22Rv1 (cell line): ENCODE results near the gene SPATA6L.

Source experiments
- CTCF ChIP-seq: fragments of 450-650 bp; IDR thresholded peaks from 2 replicates; pipeline ENCODE4 v1.5.1; 2017; ENCODE audit warnings: mild to moderate bottlenecking
- ZFX ChIP-seq: fragments of 450-650 bp; IDR thresholded peaks from 2 replicates; pipeline ENCODE4 v1.6.1; 2017; ENCODE audit warnings: antibody characterized with exemption, borderline replicate concordance

GRCh38 chr9:4576448-4576847, 89.8 kb downstream of the SPATA6L start:
- TF ChIP-seq CTCF = no peak
- TF ChIP-seq ZFX = no peak
